GM12878 (cell line): ENCODE data around the gene FCAR. TPM values are rescaled to one million over a fixed set of nuclear protein-coding genes. Genes with fewer than 3 reads are reported as not detected.

Experiments used
- ATAC-seq: fragments of 200-7000 bp; cut with Tn5 transposase; 3 replicates; pipeline ENCODE4 v1.9.1; 2020; ENCODE audit warnings: mild to moderate bottlenecking, moderate library complexity
- BruUV-seq: library from RNA; stranded (reverse); fragments of 400-500 nt; replicated peaks from 2 replicates; lab custom pipeline; 2021; lab: Mats Ljungman, UMichigan
- CTCF ChIA-PET: fragments of 300-600 bp; sonication (Branson Sonifier 250); formaldehyde crosslinking; extraction: SDS; loops from one replicate; lab custom pipeline; 2021; ENCODE audit warnings: inconsistent platforms; lab: Yijun Ruan, JAX
- POLR2A ChIA-PET: fragments of 350-600 bp; formaldehyde crosslinking; extraction: SDS; loops from one replicate; lab custom pipeline; 2021; ENCODE audit warnings: inconsistent platforms; lab: Charles Lee
- RAD21 ChIA-PET: fragments of 300-600 bp; sonication (Branson Sonifier 250); formaldehyde crosslinking; loops from one replicate; lab custom pipeline; 2023; ENCODE audit warnings: antibody characterized with exemption; ENCODE audit not compliant: unreplicated experiment; lab: Charles Lee
- SMC1A ChIA-PET: fragments of 300-600 bp; sonication (Branson Sonifier 250); formaldehyde crosslinking; loops from one replicate; lab custom pipeline; 2023; ENCODE audit not compliant: unreplicated experiment, uncharacterized antibody; lab: Charles Lee
- DNase-seq: peaks from one replicate; pipeline ENCODE4 v3.0.0-alpha.2; 2011; ENCODE audit warnings: low read depth, low spot score
- FAIRE-seq: peaks from 3 replicates; lab custom pipeline; 2011; peaks lifted over from hg19 to GRCh38; lab: Jason Lieb, UNC
- H2AFZ ChIP-seq: 2 replicates; pipeline ENCODE4 v1.6.0; 2011; ENCODE audit warnings: low read depth, low read length, control low read depth; ENCODE audit not compliant: control insufficient read depth
- H3K27ac ChIP-seq: 2 replicates; pipeline ENCODE4 v1.5.1; 2011; ENCODE audit warnings: control low read depth; ENCODE audit not compliant: control insufficient read depth, insufficient read depth
- H3K27me3 ChIP-seq, 2 experiments: replicated peaks in 1 of 2; 2 replicates each; pipeline versions ENCODE4 v1.6.0 to v1.6.1; 2011; ENCODE audit warnings: low read length in 1 of 2; ENCODE audit not compliant: control insufficient read depth in 2 of 2, insufficient read depth in 2 of 2
- H3K36me3 ChIP-seq, 2 experiments: 2 replicates each; pipeline ENCODE4 v1.5.1; 2011; ENCODE audit warnings: low read length in 1 of 2; ENCODE audit not compliant: control insufficient read depth in 2 of 2, insufficient read depth in 2 of 2
- H3K4me1 ChIP-seq: 2 replicates; pipeline ENCODE4 v1.6.1; 2011; ENCODE audit warnings: mild to moderate bottlenecking, low read length, moderate library complexity, mixed read lengths; ENCODE audit not compliant: control insufficient read depth, insufficient read depth
- H3K4me2 ChIP-seq: 2 replicates; pipeline ENCODE4 v1.6.0; 2011; ENCODE audit warnings: control low read depth; ENCODE audit not compliant: control insufficient read depth, insufficient read depth
- H3K4me3 ChIP-seq: fragments of 200-600 bp; sonication (generic); 2 replicates; pipeline ENCODE4 v1.5.1; 2016
- H3K79me2 ChIP-seq: 2 replicates; pipeline ENCODE4 v1.6.0; 2011; ENCODE audit warnings: low read length; ENCODE audit not compliant: control insufficient read depth, insufficient read depth
- H3K9ac ChIP-seq: 2 replicates; pipeline ENCODE4 v1.8.0; 2011; ENCODE audit warnings: low read length, control low read depth, mixed read lengths; ENCODE audit not compliant: control insufficient read depth, insufficient read depth
- H3K9me3 ChIP-seq: replicated peaks from 3 replicates; pipeline ENCODE4 v1.5.1; 2011; ENCODE audit warnings: mild to moderate bottlenecking, low read length; ENCODE audit not compliant: control insufficient read depth, insufficient read depth
- H4K20me1 ChIP-seq: 2 replicates; pipeline ENCODE4 v1.6.0; 2011; ENCODE audit not compliant: control insufficient read depth, insufficient read depth
- CEBPB ChIP-seq, 2 experiments: fragments of 150-350 bp in 1 of 2; IDR thresholded peaks; 2 replicates each; pipeline ENCODE4 v1.6.1; 2012 to 2014; ENCODE audit warnings: low read depth in 2 of 2, low read length in 2 of 2, borderline replicate concordance in 1 of 2, inconsistent platforms in 1 of 2
- CHD1 ChIP-seq: IDR thresholded peaks from 2 replicates; pipeline ENCODE4 v1.6.1; 2012; ENCODE audit warnings: low read depth, low read length, improper control_type of control experiment
- ESRRA ChIP-seq: IDR thresholded peaks from 2 replicates; pipeline ENCODE4 v1.6.1; 2012; ENCODE audit warnings: mild to moderate bottlenecking, low read length, improper control_type of control experiment
- EZH2 ChIP-seq: IDR thresholded peaks from 2 replicates; pipeline ENCODE4 v1.6.1; 2012; ENCODE audit warnings: low read depth, mild to moderate bottlenecking, control low read depth, inconsistent platforms, low read length, borderline replicate concordance; ENCODE audit not compliant: control insufficient read depth
- HDAC6 ChIP-seq: fragments of 200-600 bp; sonication (generic); IDR thresholded peaks from one replicate; pipeline ENCODE4 v1.8.0; 2017; ENCODE audit warnings: antibody characterized with exemption; ENCODE audit not compliant: unreplicated experiment
- MTA3 ChIP-seq: IDR thresholded peaks from 2 replicates; pipeline ENCODE4 v1.6.1; 2012; ENCODE audit warnings: low read length, inconsistent platforms, borderline replicate concordance
- NBN ChIP-seq: fragments of 450-650 bp; IDR thresholded peaks from 2 replicates; pipeline ENCODE4 v1.6.1; 2016
- NFXL1 ChIP-seq: fragments of 450-650 bp; IDR thresholded peaks from 2 replicates; pipeline ENCODE4 v1.6.1; 2017; ENCODE audit warnings: antibody characterized with exemption, mild to moderate bottlenecking, borderline replicate concordance
- RAD21 ChIP-seq: IDR thresholded peaks from 2 replicates; pipeline ENCODE4 v1.6.1; 2011; ENCODE audit warnings: mild to moderate bottlenecking, low read depth, low read length, moderate library complexity; ENCODE audit not compliant: insufficient read depth
- RFX5 ChIP-seq: IDR thresholded peaks from 2 replicates; pipeline ENCODE4 v1.6.1; 2011; ENCODE audit warnings: low read depth, low read length, improper control_type of control experiment
- SUZ12 ChIP-seq: fragments of 200-600 bp; sonication (generic); IDR thresholded peaks from one replicate; pipeline ENCODE4 v1.6.1; 2018; ENCODE audit warnings: antibody characterized with exemption, mild to moderate bottlenecking; ENCODE audit not compliant: unreplicated experiment
- TARDBP ChIP-seq: IDR thresholded peaks from 2 replicates; pipeline ENCODE4 v1.6.1; 2016; ENCODE audit warnings: borderline replicate concordance
- ZNF592 ChIP-seq: fragments of 450-650 bp; IDR thresholded peaks from 2 replicates; pipeline ENCODE4 v1.6.1; 2017; ENCODE audit warnings: mild to moderate bottlenecking, moderate library complexity
- WGBS: methylation state at CpG from one replicate; pipeline ENCODE4 v1.1.6; 2016; ENCODE audit warnings: low lambda C conversion rate; ENCODE audit not compliant: insufficient replicate concordance, insufficient coverage; ENCODE audit errors: missing lambda C conversion rate; 5-methylcytosine and 5-hydroxymethylcytosine counted together
- in situ Hi-C: fragments of 300-500 bp; cut with MboI; formaldehyde crosslinking; loops from 9 replicates; pipeline ENCODE4 v1.14.3; 2018; ENCODE audit warnings: mixed read lengths
- intact Hi-C: fragments of 100-400 bp; cut with micrococcal nuclease; formaldehyde crosslinking; loops from one replicate; pipeline ENCODE4 v1.14.2; 2022; ENCODE audit not compliant: unreplicated experiment
- polyA plus RNA-seq, 11 experiments: library from polyadenylated mRNA; depleted of rRNA in 4 of 11; unstranded in 6 of 11; stranded (reverse) in 5 of 11; fragments of >200 nt; fragmentation: Nextera tagmentation in 4 of 11; fragmentation: Illumina TruSeq in 1 of 11; extraction: Ambion mirVana in 4 of 11; extraction: Trizol in 1 of 11; gene quantifications; 1 replicate in 1 of 11; 2 replicates in 10 of 11; pipeline versions ENCODE4 v1.2.1 to v1.2.3, GENCODE V29; 2011 to 2016; ENCODE audit warnings: inconsistent platforms in 2 of 11, missing spikeins in 2 of 11, low read depth in 1 of 11
- total RNA-seq, 4 experiments: library from RNA; depleted of rRNA in 3 of 4; stranded (reverse); fragments of >200 nt in 3 of 4; fragmentation: Illumina TruSeq in 1 of 4; extraction: Trizol in 1 of 4; gene quantifications; 2 replicates each; pipeline versions ENCODE4 v1.2.1 to v1.2.3, GENCODE V29; 2013 to 2021
- TF ChIP-seq, protein P1 (sequence below): fragments of 450-650 bp; conservative IDR thresholded peaks from 2 replicates; pipeline ENCODE4 v1.6.1; 2017; ENCODE audit warnings: mild to moderate bottlenecking, moderate library complexity
- TF ChIP-seq, protein P2 (sequence below): fragments of 450-650 bp; IDR thresholded peaks from 2 replicates; pipeline ENCODE4 v1.6.1; 2017; ENCODE audit warnings: low read depth, mild to moderate bottlenecking, moderate library complexity

The FCAR gene
- total and polyA plus RNA-seq, 10 of the 15 experiments (the other 5 are each of a cell fraction or from before 2014, with no cell fraction given), result 0.49 TPM; not detected in 9

DNA sequence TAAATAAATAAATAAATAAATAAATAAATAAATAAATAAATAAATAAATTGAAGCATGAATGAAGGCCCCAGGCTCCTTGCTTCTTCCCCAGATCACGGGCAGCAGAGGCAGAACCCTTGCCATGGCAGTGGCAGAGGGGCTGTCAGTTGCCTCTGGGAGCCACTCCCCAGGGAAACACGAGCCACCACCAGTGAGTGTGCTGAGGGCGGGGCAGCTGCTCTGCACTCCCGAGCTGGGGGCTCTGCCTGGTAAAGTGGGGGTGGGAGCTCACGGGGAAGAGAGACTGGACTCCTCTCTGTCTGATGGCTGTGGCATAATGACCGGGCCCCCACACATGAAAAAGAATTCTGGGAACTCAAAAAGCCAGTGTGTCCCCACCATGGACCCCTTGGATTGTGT lies 7.8 kb downstream of the FCAR start:
- Histone ChIP-seq H3K27me3 (no peaks in the 10 kb centered on the region; a peak in 1 of 4 replicates), H3K79me2 (no peaks in the 10 kb centered on the region), H3K36me3 (no peaks in the 10 kb centered on the region), H2AFZ (no peak overlapping the region), H3K4me3 (no peak overlapping the region), H3K9ac (no peak overlapping the region), H4K20me1 (no peaks in the 10 kb centered on the region), H3K27ac (no peak overlapping the region), H3K9me3 (no peaks in the 10 kb centered on the region), H3K4me1 (peaks cover 3% of the 10 kb centered on the region; the same call in 1 of the 2 replicates), H3K4me2 (no peak overlapping the region)
- POLR2A ChIA-PET, result no interaction called here
- CTCF ChIA-PET, result interaction anchor here (1.0 to 2.1 kb wide), 6 partner anchors 21 to 400 kb away, joined by 3 to 6 read pairs (median 4); no protein-coding TSS in a partner anchor
- in situ Hi-C loops (no loop called here), intact Hi-C loops (loop anchor here (1.0 to 5.0 kb wide), 3 partner anchors 37 to 280 kb away; no protein-coding TSS in a partner anchor)
- RAD21 ChIA-PET, result no interaction called here
- ATAC-seq (no peak), DNase-seq (no peak), FAIRE-seq (no peak)
- BruUV-seq, result no TSS peak
- TF ChIP-seq ESRRA (no peak), CEBPB (IDR thresholded peaks at IDR 0.05; ENCODE audit: borderline replicate concordance in 1 of 2, low read depth in 2 of 2, low read length in 2 of 2) (no peak), RFX5 (no peak), MTA3 (no peak), TARDBP (no peak), RAD21 (no peak), CHD1 (no peak), HDAC6 (no peak), SUZ12 (no peak), EZH2 (no peak), ZNF592 (no peak), NBN (no peak), NFXL1 (no peak)
- TF ChIP-seq, protein P1, sequence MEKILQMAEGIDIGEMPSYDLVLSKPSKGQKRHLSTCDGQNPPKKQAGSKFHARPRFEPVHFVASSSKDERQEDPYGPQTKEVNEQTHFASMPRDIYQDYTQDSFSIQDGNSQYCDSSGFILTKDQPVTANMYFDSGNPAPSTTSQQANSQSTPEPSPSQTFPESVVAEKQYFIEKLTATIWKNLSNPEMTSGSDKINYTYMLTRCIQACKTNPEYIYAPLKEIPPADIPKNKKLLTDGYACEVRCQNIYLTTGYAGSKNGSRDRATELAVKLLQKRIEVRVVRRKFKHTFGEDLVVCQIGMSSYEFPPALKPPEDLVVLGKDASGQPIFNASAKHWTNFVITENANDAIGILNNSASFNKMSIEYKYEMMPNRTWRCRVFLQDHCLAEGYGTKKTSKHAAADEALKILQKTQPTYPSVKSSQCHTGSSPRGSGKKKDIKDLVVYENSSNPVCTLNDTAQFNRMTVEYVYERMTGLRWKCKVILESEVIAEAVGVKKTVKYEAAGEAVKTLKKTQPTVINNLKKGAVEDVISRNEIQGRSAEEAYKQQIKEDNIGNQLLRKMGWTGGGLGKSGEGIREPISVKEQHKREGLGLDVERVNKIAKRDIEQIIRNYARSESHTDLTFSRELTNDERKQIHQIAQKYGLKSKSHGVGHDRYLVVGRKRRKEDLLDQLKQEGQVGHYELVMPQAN, result no peak
- TF ChIP-seq, protein P2, sequence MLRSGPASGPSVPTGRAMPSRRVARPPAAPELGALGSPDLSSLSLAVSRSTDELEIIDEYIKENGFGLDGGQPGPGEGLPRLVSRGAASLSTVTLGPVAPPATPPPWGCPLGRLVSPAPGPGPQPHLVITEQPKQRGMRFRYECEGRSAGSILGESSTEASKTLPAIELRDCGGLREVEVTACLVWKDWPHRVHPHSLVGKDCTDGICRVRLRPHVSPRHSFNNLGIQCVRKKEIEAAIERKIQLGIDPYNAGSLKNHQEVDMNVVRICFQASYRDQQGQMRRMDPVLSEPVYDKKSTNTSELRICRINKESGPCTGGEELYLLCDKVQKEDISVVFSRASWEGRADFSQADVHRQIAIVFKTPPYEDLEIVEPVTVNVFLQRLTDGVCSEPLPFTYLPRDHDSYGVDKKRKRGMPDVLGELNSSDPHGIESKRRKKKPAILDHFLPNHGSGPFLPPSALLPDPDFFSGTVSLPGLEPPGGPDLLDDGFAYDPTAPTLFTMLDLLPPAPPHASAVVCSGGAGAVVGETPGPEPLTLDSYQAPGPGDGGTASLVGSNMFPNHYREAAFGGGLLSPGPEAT, result no peak
- WGBS, result 31% methylated on average over 6 of the region's 6 CpGs
- SMC1A ChIA-PET, result interaction anchor here (1.2 to 1.3 kb wide), 2 partner anchors 34 to 373 kb away, joined by 3 read pairs; no protein-coding TSS in a partner anchor
